Left lobe of liver (tissue), 2 donors: ENCODE data around the gene P2RX6. TPM values are rescaled to one million over a fixed set of nuclear protein-coding genes. Genes with fewer than 3 reads are reported as not detected.

ENCODE experiments used
- ATAC-seq: fragments of 200-7000 bp; cut with Tn5 transposase; one replicate; pipeline ENCODE4 v1.9.1; 2020; ENCODE audit warnings: mild to moderate bottlenecking, moderate library complexity
- DNase-seq: peaks from one replicate; pipeline ENCODE4 v3.0.0-alpha.2; 2020; ENCODE audit warnings: low spot score
- total RNA-seq: library from RNA; stranded (reverse); gene quantifications from one replicate; pipeline ENCODE4 v1.2.1, GENCODE V29; 2021
- donor health status: DM: no; HTN: no; CAD: no; lungs with moderate emphysema.
- donor health status: DM: no; HTN: yes; CAD: no.

Gene P2RX6
- total RNA-seq, 1 donor from 2014 or later = 0.28 TPM

- peak; percentile 61 for ATAC-seq
- peak; percentile 73 for DNase-seq
These were observed 35.6 kb upstream of the P2RX6 start for GRCh38 chr22:20979243-20979809.

GRCh38 chr22:20979940-20980453 lies 35.0 kb upstream of the P2RX6 start:
- ATAC-seq = peak; percentile 45
- peak; percentile 66 for DNase-seq

- no peak for ATAC-seq
- DNase-seq = no peak
These were observed 34.4 kb upstream of the P2RX6 start for GRCh38 chr22:20980523-20980922.

GRCh38 chr22:20980938-20981722 lies 33.8 kb upstream of the P2RX6 start:
- no peak for ATAC-seq
- DNase-seq = no peak

GRCh38 chr22:20981787-20982562 lies 33.0 kb upstream of the P2RX6 start, which contains the start of gene LZTR1:
Gene LZTR1, plus strand, starts transcription at chr22:20982297. Its CDS starts 75 bp downstream, at chr22:20982372.
- ATAC-seq (peak; percentile 87), DNase-seq (peak; percentile 92)

DNA sequence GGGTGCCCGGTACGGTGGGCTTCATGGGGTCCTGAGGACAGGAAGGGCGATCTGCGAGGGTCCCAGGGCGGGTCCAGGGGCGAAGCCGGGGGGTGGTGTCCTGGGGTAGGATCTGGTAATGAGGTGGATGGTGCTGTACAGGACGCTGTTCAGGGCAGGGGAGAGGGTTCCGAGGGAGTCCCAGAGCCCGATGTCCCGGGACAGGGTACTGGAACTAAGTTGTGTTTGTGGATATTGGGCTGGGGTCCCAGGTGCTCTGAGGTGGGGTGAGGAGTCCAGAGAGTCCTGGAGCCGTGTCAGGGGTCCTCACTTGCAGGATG lies 32.4 kb upstream of the P2RX6 start:
- ATAC-seq (peak; percentile 4), DNase-seq (no peak)

DNA sequence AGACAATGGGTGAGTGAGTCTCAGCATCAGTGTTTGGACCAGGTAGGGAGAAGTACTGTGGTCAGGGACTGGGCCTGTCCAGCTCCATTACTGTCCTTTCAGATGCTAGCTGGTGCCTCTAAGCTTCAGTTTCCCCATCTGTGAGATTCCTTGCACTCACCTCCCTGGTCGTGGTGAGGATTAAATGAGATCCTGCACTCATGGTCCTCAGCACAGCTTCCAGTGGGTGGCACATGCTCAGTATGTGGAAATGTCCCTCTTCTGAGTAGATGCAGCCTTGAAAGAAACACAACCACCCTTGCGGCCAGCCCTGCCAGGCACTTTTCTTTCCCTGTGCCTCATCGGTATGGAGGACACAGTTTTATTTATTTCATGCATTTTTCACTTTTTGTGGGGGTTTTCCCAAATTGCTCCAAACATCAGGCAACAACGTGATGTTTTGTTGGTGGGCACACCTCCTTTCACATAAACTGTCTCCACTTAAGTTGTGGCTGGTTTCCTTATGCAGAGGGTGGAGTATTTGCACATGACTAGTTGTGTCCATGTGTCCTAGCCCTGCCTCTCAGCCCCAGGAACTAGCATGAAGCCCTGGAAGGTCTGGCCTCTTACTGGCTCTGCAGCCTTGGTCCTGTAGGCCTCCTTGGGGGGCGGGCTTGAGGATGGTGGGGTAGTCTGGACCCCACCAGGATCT lies 31.7 kb upstream of the P2RX6 start:
- DNase-seq = no peak
- no peak for ATAC-seq

- ATAC-seq (no peak), DNase-seq (no peak)
These were observed 29.2 kb upstream of the P2RX6 start for GRCh38 chr22:20985720-20986119.

GRCh38 chr22:20986365-20986764 lies 28.6 kb upstream of the P2RX6 start:
- DNase-seq = no peak
- ATAC-seq = no peak

- ATAC-seq = no peak
- DNase-seq = no peak
These were observed 27.6 kb upstream of the P2RX6 start for GRCh38 chr22:20987375-20987774.

DNA sequence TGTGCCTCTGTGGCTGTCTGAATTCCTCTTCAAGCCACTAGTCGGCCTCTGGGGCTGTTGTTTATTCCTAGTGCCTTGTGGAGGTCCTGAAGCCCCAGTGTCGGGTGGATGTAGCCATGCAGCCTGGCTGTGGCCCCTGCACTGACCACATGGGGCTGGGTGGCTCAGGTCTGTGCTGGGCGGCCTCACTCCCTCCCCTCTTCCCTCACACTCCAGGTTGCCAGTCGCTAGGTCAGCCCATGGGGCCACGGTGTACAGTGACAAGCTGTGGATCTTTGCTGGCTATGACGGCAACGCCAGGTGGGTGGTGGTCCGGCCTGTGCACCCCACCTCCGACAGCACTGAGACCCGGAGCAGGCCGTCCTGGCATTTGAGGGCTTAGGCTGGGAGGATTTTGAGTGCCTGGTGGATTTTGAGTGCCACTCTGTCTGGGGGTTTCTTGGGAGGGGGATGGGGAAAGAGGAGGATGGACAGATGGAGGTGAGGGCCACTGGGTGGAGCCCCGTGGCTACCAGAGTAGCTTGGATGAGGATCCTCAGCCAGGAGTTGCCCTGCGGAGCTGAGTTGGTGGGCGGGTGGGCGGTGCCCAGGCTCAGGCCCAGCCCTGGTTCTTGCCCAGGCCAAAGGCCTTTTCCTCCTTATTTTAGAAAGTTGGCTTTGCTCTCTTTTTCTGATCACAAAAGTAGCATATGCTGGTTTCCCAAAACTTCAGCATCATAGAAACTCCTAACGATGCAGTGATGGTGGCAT lies 26.2 kb upstream of the P2RX6 start:
- DNase-seq = no peak
- no peak for ATAC-seq

DNA sequence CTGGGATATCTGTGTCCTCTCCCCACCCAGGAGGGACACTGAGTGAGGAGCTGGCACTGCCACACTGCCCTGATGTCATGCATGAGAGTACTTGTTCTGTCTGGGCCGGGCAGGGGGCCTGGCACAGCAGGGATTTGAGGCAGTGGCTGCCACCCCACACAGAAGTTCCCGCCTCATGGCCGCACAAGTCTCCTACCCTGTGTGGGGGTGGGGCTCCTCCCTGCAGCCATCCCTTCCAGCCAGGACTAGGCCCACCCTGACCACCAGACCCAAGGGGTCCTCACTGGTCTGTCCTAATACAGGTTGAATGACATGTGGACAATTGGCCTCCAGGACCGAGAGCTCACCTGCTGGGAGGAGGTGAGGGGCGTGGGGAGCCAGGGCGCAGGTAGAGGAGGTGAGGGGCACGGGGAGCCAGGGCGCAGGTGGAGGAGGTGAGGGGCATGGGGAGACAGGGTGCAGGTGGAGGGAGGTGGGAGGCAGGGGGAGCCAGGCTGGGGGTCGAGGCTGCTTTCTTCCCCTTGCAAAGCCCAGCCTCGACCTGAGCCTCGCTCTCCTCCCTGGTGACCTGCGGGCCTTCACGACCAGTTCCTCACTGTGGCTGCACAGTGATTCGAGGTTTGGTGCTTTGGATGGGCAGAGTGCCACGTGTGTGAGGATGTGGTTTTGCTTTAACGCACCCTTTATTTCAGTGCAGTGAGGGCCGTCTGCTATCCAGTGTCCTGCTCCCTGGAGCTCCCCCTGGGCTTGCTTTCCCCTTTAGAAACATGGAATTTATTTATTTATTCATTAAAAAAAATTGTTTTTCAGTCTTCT lies 25.4 kb upstream of the P2RX6 start:
- ATAC-seq (no peak), DNase-seq (no peak)

DNA sequence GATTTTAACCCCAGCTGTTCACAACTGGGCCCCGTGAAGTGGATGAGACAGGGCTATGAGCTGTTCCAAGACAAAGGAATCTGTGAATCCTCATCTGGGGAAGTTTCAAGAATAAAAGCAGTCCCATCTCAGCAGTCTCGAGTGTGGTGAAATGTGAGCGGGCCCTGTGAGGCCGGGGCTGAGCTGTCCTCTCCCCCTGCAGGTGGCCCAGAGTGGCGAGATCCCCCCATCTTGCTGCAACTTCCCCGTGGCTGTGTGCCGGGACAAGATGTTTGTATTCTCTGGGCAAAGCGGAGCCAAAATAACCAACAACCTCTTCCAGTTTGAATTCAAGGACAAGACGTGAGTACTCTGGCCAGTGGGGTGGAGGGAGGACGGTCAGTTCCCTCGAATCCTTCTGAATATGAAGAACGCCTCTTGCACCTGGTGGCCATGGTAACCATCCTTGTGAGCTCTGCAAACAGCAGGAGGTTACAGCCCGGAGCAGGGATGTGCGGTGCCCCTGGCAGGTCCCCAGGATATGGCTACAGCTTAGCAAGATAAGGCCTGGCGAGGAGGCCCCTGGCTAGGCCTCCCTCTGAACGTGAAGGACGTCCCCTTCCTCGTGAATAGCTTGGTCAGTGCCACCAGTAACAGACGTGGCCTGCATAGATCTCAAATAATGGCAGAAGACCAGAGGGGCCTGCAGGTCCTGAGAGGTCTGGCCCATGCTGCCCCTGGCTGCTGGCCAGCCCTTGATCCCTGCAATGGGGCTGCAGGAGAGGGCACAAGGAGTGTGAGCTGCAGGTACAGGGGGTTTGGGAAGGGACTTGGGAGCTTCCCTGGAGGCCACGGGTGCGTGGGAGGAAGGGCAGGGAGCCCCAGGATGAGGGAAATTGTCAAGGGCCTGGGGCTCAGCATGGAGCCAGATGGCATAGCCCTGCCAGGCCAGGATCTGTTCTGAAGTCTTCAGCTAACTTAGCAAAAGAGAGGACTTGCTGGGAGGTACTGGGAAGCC lies 24.5 kb upstream of the P2RX6 start:
- no peak for ATAC-seq
- no peak for DNase-seq

DNA sequence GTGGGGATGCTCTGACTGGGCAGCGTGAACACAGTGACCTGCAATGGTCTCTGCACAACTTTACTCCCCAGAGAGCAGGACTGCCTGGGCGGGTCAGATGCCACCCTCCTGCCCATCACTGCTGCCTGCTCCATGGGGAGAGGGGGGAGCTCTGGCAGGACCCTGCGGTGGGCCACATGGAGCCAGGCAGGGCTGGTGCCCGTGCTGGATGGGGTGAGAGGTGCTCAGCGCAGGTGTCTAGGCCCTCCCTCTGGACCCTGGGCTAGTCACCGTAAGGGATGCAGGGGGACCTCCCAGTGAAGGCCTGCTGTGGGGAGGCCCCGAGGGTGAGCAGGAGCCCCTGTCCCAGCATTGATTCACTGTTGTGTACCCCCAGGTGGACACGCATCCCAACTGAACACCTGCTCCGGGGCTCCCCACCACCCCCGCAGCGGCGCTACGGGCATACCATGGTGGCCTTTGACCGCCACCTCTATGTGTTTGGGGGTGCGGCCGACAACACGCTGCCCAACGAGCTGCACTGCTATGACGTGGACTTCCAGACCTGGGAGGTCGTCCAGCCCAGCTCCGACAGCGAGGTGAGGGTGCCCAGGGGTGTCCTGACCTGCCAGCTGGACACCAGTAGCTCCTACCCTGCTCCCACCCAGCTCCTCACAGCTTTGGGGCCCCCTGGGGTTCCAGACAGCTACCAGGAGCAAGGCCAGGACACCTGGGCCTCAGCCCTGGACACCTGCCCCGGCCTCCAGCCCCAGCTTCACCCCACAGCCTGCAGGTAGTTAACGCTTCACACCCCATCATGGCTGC lies 23.5 kb upstream of the P2RX6 start:
- ATAC-seq (no peak), DNase-seq (no peak)

DNA sequence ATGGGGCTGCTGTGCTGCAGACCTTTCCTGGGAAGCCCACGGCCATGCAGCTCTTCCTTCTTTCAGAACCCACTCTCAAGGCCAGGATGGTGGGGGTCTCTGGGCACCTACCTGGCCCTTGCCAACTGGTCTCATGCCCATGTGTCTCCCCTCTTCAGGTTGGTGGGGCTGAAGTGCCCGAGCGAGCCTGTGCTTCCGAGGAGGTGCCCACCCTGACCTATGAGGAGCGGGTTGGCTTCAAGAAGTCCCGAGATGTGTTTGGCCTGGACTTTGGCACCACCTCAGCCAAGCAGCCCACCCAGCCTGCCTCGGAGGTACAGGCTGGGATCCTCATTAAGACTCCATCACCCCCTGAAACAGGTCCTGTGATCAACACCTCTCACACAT lies 22.9 kb upstream of the P2RX6 start:
- DNase-seq = no peak

DNA sequence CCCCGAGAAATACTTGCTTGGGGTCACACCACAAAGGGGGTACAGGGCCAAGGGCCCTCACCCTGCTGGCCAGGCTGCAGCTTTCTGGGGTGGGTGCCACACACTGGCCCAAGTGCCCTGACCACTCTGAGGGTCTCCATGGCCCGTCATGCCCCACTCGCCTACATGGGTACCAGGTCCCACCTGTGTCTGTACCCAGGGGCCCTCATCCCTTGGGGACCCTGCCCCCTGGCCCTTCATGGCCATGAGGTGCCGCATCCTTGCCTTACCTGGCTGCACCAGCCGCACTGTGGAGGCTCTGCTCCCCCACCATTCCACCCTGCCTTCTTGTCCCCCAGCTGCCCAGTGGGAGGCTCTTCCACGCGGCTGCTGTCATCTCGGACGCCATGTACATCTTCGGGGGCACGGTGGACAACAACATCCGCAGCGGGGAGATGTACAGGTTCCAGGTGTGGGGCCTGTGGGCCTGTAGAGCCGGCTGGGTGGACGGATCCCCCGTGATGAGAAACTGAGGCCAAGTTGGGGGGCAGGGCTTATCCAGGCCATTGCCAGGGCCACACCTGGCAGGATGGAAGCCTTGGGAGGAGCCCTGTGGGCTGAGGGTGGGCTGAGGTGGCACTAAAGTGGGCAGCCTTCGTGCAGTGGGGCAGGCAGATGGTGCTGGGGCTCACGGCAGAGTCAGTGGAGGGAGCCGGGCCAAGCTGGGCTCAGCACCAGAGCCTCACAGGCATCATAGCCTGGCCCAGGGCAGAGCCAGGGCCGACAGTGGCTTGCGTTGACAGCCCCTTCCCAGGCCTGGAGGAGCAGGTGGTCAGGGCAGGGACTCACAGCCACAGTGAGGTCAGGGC lies 22.3 kb upstream of the P2RX6 start:
- ATAC-seq (no peak), DNase-seq (no peak)

More for the DNA sequence above, 22.9 kb upstream of the P2RX6 start:
- ATAC-seq = no peak
